ENCODE measurements around the gene PNLIPRP3.

DNA sequence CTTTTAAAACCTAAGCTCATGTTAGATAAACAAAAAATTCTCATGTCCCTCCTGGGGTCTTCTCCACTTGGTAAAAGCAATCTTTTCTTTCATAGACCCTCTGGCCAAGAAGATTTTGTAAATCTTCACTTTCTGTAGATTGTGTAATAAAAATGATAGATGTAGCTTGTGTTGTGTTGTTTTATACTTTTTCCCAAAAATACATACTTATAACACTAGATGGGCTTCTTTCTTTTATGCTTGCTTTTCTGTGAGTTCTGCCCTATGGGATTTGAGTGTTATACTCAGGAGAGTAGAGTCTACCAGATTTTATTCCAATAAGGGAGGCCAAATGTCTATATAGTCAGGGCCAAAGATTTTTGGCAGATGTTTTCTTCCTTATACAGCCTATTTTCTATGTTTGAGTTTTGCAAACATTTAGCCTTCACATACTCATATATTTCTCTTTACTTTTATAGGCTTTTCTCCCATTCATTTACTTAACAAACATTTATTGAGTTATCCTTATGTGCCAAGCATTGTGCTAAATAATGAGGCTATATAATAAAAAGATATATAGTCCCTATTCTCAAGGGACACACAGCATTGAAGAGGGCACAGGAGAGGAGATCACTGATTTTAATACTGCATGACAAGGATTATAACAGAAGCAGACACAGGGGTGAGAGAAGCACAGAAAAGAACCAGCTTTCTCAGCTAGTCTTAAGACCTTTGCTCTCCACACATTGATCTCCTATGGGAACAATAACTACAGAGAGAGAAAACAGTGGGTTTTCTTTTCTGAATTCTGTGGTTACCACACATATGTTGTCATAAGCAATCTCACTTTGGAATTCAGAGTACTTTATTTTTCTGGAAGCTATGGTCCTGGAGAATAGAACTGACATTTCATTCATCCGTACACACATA, 60.1 kb downstream of the PNLIPRP3 start:
- TF ChIP-seq CTCF (IDR thresholded peaks at IDR 0.05; ENCODE audit: low read length) (no peak), EZH2 (IDR thresholded peaks at IDR 0.05; ENCODE audit: borderline replicate concordance, low read length) (no peak)
